ENCODE results near the gene SRRM4. TPM values are rescaled to one million over a fixed set of nuclear protein-coding genes. Genes with fewer than 3 reads are reported as not detected.

SRRM4 gene
- total RNA-seq, 1 experiment from 2014 or later: not detected

DNA sequence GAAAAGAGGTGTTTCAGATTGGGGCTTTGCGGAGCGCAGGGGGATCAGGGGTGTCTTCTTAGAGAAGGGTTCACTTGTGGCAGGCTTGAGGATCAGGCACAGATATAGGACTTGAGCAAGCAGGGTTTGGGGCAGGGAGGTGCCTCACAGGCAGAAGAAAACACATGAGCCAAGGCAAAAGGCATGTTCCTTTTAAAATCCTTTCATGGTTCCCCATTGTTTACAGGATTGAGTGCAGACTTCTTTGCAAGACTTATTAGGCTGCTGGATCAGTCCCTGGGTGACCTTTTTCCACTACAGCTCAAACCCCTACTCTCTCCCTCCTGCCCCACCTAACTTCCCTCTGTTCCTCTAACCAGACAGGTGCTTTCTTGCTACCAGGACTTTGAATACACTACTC lies 217.1 kb downstream of the SRRM4 start:
- DNase-seq (ENCODE audit: low spot score): no peak

DNA sequence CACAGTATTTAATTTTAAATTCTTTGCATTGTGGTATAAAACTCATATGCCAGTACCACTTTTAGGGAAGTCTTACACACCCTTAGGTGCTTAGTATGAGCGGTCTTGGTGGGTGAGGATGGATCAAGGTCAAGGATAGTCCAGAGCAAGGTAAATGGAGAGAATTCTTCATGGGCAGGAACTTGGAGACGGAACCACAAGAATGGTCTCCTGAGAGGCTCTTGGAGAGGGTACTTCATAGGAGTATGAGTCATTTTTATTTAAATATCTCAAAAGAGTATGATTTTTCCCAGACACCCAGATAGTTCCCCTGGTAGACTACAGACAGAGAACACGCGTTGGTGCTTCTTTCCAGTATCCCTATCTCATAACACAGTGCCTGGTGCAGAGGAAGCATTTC lies 219.3 kb downstream of the SRRM4 start:
- no peak for DNase-seq (ENCODE audit: low spot score)

DNA sequence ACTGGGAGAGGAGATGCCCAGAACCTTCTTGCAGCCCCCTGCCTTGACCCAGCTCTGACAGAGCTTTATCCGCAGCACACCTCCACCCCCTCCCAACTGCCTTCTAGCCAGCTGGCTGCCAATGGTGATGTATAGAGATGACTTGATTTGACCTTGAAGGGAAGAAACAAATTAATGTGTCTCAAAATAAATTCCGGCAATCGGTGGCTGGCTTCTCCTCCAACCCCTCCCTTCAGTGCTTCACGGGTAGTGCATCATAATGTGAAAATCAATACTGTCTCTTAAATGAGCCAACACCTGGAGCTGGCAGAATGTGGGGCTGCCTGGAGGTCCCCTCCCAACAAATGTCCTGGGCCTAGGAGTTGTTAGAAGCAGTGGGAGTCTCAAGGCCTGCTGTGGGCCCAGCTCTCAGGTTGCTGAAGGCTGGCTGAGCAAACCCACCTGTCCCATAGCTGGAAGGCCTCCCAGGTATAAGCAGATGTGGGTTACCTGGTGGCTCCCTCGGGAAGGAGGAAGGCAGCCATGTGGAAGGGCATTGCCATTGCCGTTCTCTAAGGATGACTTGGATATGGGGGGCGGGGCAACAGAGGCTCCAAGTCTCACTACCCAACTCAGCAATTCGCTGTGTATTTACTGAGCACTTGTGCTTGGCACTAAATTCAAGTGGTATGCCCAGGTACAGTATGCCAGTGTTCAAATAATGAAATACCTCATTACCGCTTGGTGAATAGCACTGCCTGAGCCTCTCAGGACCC lies 220.6 kb downstream of the SRRM4 start:
- no peak for DNase-seq (ENCODE audit: low spot score)

DNA sequence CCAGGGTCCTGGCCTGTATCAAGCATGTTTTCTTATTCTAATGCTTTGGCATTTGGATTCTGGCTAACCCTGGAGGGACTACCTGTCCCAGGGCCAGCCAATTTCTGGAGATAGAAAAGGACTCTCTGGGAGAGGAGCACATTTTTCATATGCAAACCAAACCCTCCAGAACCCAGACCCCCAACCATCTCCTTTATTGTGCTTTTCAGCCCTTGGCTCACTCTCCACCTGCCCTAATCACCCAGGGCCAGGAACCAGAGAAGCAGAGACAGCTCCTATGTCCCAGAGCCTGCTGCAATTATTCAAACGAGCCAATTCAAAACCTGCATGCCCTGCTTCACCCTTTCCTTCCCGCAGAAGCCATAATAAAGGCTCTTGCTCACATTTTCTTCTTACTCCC lies 221.2 kb downstream of the SRRM4 start:
- no peak for DNase-seq (ENCODE audit: low spot score)

DNA sequence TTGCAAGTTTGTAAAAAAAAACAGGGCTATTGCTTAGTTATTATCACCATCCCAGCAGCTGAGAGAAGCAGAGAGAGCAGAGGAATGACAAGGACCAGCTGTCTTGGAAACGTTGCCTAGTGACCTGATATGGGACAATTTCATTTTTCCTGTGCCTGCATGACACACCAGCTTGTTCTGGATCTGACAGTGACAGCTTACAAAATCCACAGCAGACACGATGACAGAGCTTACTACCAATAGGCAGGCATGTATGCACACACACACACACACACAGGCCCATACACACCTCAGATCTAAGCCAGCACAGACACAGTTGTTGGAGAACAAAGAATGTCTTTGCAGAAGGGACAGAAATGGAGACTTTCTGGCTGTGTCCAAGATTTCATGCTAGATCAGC lies 222.8 kb downstream of the SRRM4 start:
- DNase-seq (ENCODE audit: low spot score): no peak

DNA sequence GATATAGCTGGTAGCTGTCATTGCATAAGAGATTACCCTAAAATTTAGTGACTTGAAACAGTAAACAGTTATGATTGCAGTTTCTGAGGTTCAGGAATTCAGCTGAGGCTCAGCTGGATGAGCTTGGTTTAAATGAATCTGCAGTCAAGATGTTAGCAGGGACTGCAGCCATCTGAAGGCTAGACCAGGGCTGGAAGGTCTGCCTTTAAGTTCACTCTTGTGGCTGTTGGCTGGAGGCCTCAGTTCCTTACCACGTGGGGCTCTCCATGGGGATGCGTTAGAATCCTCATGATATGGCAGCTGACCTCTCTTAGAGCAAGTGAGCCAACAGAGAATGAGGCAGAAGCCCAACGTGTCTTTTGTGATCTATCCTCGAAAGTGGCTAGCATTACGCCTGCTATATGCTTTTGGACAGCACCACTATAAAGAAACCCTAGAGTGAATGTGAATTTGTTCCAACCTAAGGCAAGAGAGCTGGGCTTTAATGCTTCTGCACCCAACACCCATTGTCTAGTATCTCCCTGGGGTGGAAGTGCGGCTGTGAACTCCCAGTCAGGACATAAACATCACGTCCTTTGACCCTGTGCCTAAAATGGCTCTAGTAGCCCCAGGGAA lies 223.4 kb downstream of the SRRM4 start:
- DNase-seq (ENCODE audit: low spot score): no peak

DNA sequence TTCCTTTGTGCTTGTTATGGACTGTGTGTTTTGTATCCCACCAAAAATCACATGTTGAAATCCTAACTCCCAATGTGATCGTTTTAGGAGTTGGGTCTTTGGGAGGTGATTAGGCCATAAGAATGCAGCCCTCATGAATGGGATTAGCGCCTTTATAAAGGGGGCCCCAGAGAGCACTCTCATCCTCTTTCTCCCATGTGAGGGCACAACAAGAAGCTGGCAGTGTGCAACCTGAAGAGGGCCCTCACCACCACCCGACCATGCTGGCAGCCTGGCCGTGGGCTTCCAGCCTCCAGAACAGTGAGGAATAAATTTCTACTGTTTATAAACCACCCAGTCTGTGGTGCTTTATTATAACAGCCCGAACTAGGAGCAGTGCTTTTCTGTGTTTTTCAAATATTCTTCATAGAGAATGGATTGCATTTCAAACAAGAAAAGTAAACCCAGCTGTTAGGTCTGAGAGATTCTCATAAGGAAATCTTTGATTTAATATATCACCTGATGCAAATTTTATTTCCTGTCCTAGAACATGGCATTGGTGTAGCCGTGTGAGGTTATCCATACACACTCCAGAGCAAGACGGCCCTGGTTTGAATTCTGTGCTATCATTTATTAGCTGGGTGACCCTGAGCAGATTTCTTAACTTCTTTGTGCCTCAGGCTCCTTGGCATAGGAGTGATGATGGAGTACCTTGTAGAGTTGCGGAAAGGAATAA lies 225.2 kb downstream of the SRRM4 start:
- no peak for DNase-seq (ENCODE audit: low spot score)

DNA sequence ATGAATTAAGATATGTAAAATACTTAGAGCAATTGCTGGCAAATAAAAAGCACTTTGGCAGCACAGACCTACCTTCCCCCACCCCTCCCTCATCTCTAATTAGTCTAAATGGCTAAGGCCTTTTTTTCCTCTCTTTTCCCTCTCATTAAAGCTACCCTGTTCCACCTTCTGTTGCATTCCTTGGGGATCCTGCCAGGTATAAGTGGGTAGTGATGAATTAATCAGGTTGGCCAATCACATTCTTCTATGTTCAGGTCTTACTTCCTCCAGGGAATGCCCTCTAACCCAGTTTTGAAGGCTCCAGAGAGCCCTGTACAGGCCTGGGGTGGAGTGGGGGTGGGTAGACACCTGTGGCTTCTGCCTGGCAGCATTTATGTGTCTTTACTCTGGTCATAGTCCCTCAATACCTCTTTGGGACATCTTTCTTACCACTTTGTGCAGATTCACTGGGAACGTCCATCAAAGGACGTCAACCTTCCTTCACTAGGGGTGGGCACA lies 225.8 kb downstream of the SRRM4 start:
- peak; percentile 12 for DNase-seq (ENCODE audit: low spot score)

DNA sequence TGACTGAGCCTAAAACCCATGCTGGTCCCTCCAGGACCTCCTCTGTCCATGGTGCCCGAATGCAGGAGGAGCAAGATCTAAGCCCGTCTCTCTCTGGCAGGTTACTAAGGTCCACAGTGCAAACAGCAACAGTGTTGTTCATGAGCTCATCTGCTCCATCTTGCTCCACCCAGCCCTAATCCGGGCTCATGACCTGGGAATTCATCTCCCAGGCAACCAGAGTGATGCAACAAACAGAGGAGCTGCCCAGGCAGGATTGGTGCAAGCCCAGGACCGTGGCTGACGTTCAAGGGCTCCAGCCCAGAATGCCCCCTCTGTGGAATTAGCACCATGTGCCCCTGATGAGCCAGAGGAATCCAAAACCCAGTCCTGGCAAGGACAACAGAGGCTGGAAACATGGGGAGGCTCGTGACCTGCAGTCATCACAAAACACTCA lies 227.3 kb downstream of the SRRM4 start:
- DNase-seq (ENCODE audit: low spot score): peak; percentile 47

DNA sequence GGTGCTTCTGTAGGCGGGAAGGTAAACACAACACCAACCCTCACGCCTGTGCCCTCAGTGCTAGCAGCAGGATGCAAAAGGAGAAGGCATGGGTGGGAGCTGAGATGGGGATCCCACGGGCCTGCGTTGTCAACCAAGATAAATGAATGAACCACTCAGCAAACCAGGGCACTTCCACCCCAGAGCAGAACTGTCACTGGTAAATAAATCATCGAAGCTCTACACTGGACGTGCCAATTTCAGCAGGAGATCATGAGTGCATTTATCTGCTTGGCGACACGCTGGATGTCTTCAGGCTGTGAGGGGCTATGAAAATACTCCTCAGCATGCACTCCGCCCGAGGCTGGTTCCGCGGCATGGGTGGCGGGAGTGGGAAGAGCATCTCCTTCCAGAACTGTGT lies 230.5 kb downstream of the SRRM4 start:
- no peak for DNase-seq (ENCODE audit: low spot score)

Other genes with a start within 250 kb of the SRRM4 start
- 0.05 and 0.13 TPM in 2 replicates for gene HSPB8, start 197.4 kb downstream of the SRRM4 start, total RNA-seq (2014; rRNA removed; shearing (Covaris generic))